GM12878 (cell line): ENCODE measurements around the gene TNFRSF9. TPM values are rescaled to one million over a fixed set of nuclear protein-coding genes. Genes with fewer than 3 reads are reported as not detected.

Experiments
- ATAC-seq: fragments of 200-7000 bp; cut with Tn5 transposase; 3 replicates; pipeline ENCODE4 v1.9.1; 2020; ENCODE audit warnings: mild to moderate bottlenecking, moderate library complexity
- BruUV-seq: library from RNA; stranded (reverse); fragments of 400-500 nt; replicated peaks from 2 replicates; lab custom pipeline; 2021; lab: Mats Ljungman, UMichigan
- CTCF ChIA-PET: fragments of 300-600 bp; sonication (Branson Sonifier 250); formaldehyde crosslinking; extraction: SDS; loops from one replicate; lab custom pipeline; 2021; ENCODE audit warnings: inconsistent platforms; lab: Yijun Ruan, JAX
- POLR2A ChIA-PET: fragments of 350-600 bp; formaldehyde crosslinking; extraction: SDS; loops from one replicate; lab custom pipeline; 2021; ENCODE audit warnings: inconsistent platforms; lab: Charles Lee
- RAD21 ChIA-PET: fragments of 300-600 bp; sonication (Branson Sonifier 250); formaldehyde crosslinking; loops from one replicate; lab custom pipeline; 2023; ENCODE audit warnings: antibody characterized with exemption; ENCODE audit not compliant: unreplicated experiment; lab: Charles Lee
- SMC1A ChIA-PET: fragments of 300-600 bp; sonication (Branson Sonifier 250); formaldehyde crosslinking; loops from one replicate; lab custom pipeline; 2023; ENCODE audit not compliant: unreplicated experiment, uncharacterized antibody; lab: Charles Lee
- DNase-seq: peaks from one replicate; pipeline ENCODE4 v3.0.0-alpha.2; 2011; ENCODE audit warnings: low read depth, low spot score
- FAIRE-seq: peaks from 3 replicates; lab custom pipeline; 2011; peaks lifted over from hg19 to GRCh38; lab: Jason Lieb, UNC
- H2AFZ ChIP-seq: 2 replicates; pipeline ENCODE4 v1.6.0; 2011; ENCODE audit warnings: low read depth, low read length, control low read depth; ENCODE audit not compliant: control insufficient read depth
- H3K27ac ChIP-seq: 2 replicates; pipeline ENCODE4 v1.5.1; 2011; ENCODE audit warnings: control low read depth; ENCODE audit not compliant: control insufficient read depth, insufficient read depth
- H3K27me3 ChIP-seq, 2 experiments: replicated peaks in 1 of 2; 2 replicates each; pipeline versions ENCODE4 v1.6.0 to v1.6.1; 2011; ENCODE audit warnings: low read length in 1 of 2; ENCODE audit not compliant: control insufficient read depth in 2 of 2, insufficient read depth in 2 of 2
- H3K36me3 ChIP-seq, 2 experiments: 2 replicates each; pipeline ENCODE4 v1.5.1; 2011; ENCODE audit warnings: low read length in 1 of 2; ENCODE audit not compliant: control insufficient read depth in 2 of 2, insufficient read depth in 2 of 2
- H3K4me1 ChIP-seq: 2 replicates; pipeline ENCODE4 v1.6.1; 2011; ENCODE audit warnings: mild to moderate bottlenecking, low read length, moderate library complexity, mixed read lengths; ENCODE audit not compliant: control insufficient read depth, insufficient read depth
- H3K4me2 ChIP-seq: 2 replicates; pipeline ENCODE4 v1.6.0; 2011; ENCODE audit warnings: control low read depth; ENCODE audit not compliant: control insufficient read depth, insufficient read depth
- H3K4me3 ChIP-seq: fragments of 200-600 bp; sonication (generic); 2 replicates; pipeline ENCODE4 v1.5.1; 2016
- H3K79me2 ChIP-seq: 2 replicates; pipeline ENCODE4 v1.6.0; 2011; ENCODE audit warnings: low read length; ENCODE audit not compliant: control insufficient read depth, insufficient read depth
- H3K9ac ChIP-seq: 2 replicates; pipeline ENCODE4 v1.8.0; 2011; ENCODE audit warnings: low read length, control low read depth, mixed read lengths; ENCODE audit not compliant: control insufficient read depth, insufficient read depth
- H3K9me3 ChIP-seq: replicated peaks from 3 replicates; pipeline ENCODE4 v1.5.1; 2011; ENCODE audit warnings: mild to moderate bottlenecking, low read length; ENCODE audit not compliant: control insufficient read depth, insufficient read depth
- H4K20me1 ChIP-seq: 2 replicates; pipeline ENCODE4 v1.6.0; 2011; ENCODE audit not compliant: control insufficient read depth, insufficient read depth
- CREB1 ChIP-seq: IDR thresholded peaks from 2 replicates; pipeline ENCODE4 v1.6.1; 2012; ENCODE audit warnings: low read depth, mild to moderate bottlenecking, inconsistent platforms
- HDAC6 ChIP-seq: fragments of 200-600 bp; sonication (generic); IDR thresholded peaks from one replicate; pipeline ENCODE4 v1.8.0; 2017; ENCODE audit warnings: antibody characterized with exemption; ENCODE audit not compliant: unreplicated experiment
- MXI1 ChIP-seq: fragments of 150-350 bp; IDR thresholded peaks from 2 replicates; pipeline ENCODE4 v1.6.1; 2011; ENCODE audit warnings: low read depth, mild to moderate bottlenecking, inconsistent platforms, low read length, improper control_type of control experiment
- SMAD5 ChIP-seq: IDR thresholded peaks from 2 replicates; pipeline ENCODE4 v1.6.1; 2016; ENCODE audit warnings: antibody characterized with exemption, low read depth
- SRF ChIP-seq, 2 experiments: IDR thresholded peaks; 2 replicates each; pipeline ENCODE4 v1.6.1; 2011; ENCODE audit warnings: low read depth in 2 of 2, low read length in 2 of 2, mild to moderate bottlenecking in 1 of 2, moderate library complexity in 1 of 2
- TAF1 ChIP-seq: IDR thresholded peaks from 2 replicates; pipeline ENCODE4 v1.6.1; 2011; ENCODE audit warnings: mild to moderate bottlenecking, low read depth, low read length, borderline replicate concordance
- WGBS: methylation state at CpG from one replicate; pipeline ENCODE4 v1.1.6; 2016; ENCODE audit warnings: low lambda C conversion rate; ENCODE audit not compliant: insufficient replicate concordance, insufficient coverage; ENCODE audit errors: missing lambda C conversion rate; 5-methylcytosine and 5-hydroxymethylcytosine counted together
- in situ Hi-C: fragments of 300-500 bp; cut with MboI; formaldehyde crosslinking; loops from 9 replicates; pipeline ENCODE4 v1.14.3; 2018; ENCODE audit warnings: mixed read lengths
- intact Hi-C: fragments of 100-400 bp; cut with micrococcal nuclease; formaldehyde crosslinking; loops from one replicate; pipeline ENCODE4 v1.14.2; 2022; ENCODE audit not compliant: unreplicated experiment
- polyA plus RNA-seq, 11 experiments: library from polyadenylated mRNA; depleted of rRNA in 4 of 11; unstranded in 6 of 11; stranded (reverse) in 5 of 11; fragments of >200 nt; fragmentation: Nextera tagmentation in 4 of 11; fragmentation: Illumina TruSeq in 1 of 11; extraction: Ambion mirVana in 4 of 11; extraction: Trizol in 1 of 11; gene quantifications; 1 replicate in 1 of 11; 2 replicates in 10 of 11; pipeline versions ENCODE4 v1.2.1 to v1.2.3, GENCODE V29; 2011 to 2016; ENCODE audit warnings: inconsistent platforms in 2 of 11, missing spikeins in 2 of 11, low read depth in 1 of 11
- total RNA-seq, 4 experiments: library from RNA; depleted of rRNA in 3 of 4; stranded (reverse); fragments of >200 nt in 3 of 4; fragmentation: Illumina TruSeq in 1 of 4; extraction: Trizol in 1 of 4; gene quantifications; 2 replicates each; pipeline versions ENCODE4 v1.2.1 to v1.2.3, GENCODE V29; 2013 to 2021
- TF ChIP-seq, protein P1 (sequence below): IDR thresholded peaks from 2 replicates; pipeline ENCODE4 v1.6.1; 2011; ENCODE audit warnings: borderline replicate concordance, low read depth, mild to moderate bottlenecking, moderate library complexity, mixed read lengths, low read length; ENCODE audit not compliant: insufficient read depth; ENCODE audit errors: extremely low read length

Gene TNFRSF9
- total and polyA plus RNA-seq, 10 of the 15 experiments (the other 5 are each of a cell fraction or from before 2014, with no cell fraction given) = 2.0 to 25.6 (median 5.8) TPM

DNA sequence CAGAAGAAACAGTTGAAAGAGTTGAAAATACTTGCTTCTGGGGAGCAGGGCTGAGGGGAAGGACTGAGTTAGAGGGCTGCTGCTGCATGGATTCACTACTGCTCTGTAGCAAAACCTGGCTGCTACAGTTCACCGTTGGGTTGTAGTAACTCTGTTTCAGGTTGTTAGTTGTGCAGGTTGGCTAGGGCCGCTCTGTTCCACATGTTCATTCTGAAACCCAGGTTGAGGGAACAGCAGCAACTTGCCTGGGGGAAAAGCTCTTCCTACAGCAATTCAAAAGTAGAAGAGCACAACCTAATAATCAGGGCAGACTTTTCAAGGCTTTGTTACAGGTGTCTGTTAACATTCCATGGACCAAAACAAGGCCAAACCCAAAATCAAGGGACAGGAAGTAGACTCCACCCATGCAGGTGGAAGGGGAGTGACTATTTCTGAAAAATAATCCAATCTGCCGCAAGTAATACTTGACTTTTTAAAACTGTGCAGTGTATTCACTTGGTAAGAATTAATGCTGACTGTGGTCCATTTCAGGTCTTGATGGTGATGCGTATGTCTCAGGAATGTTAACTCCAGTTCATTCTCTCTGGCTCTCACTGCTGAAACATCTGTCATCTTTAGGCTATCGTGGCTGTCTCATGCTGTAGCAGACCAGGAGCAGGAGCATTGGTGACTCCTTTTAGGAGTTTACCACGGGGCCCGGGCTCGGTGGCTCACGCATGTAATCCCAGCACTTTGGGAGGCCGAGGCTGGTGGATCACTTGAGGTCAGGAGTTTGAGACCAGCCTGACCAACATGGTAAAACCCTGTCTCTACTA is 15.8 kb upstream of the TNFRSF9 start:
- intact Hi-C loops (no loop called here), in situ Hi-C loops (no loop called here)
- ChIA-PET CTCF (interaction anchor here (0.6 kb wide), 1 partner anchor 33 kb away, joined by 3 read pairs; no protein-coding TSS in a partner anchor), RAD21 (no interaction called here), POLR2A (no interaction called here), SMC1A (no interaction called here)
- Histone ChIP-seq H3K27me3 (no peaks in the 10 kb centered on the region), H3K9ac (no peak overlapping the region), H3K36me3 (no peaks in the 10 kb centered on the region), H3K79me2 (peaks cover 9% of the 10 kb centered on the region), H3K4me1 (no peaks in the 10 kb centered on the region; the same call in 1 of the 2 replicates), H3K4me3 (no peak overlapping the region), H3K27ac (no peak overlapping the region), H3K4me2 (no peak overlapping the region), H2AFZ (no peak overlapping the region), H4K20me1 (no peaks in the 10 kb centered on the region), H3K9me3 (no peaks in the 10 kb centered on the region)
- FAIRE-seq = no peak
- TF ChIP-seq HDAC6 (no peak), SMAD5 (no peak), CREB1 (no peak), SRF (IDR thresholded peaks at IDR 0.05; ENCODE audit: low read depth in 2 of 2, low read length in 2 of 2) (no peak), MXI1 (no peak), TAF1 (no peak)
- TF ChIP-seq, protein P1, sequence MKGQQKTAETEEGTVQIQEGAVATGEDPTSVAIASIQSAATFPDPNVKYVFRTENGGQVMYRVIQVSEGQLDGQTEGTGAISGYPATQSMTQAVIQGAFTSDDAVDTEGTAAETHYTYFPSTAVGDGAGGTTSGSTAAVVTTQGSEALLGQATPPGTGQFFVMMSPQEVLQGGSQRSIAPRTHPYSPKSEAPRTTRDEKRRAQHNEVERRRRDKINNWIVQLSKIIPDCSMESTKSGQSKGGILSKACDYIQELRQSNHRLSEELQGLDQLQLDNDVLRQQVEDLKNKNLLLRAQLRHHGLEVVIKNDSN = no peak
- DNase-seq = no peak
- WGBS = 79% methylated on average over 10 of the region's 10 CpGs
- no peak for ATAC-seq
- no TSS peak for BruUV-seq
